HuH-7.5 (cell line): ENCODE data around the gene EPB41.
"Not testable (repeated sequence)": the region's sequence is repeated elsewhere in the genome, so short reads cannot be mapped to it uniquely, and the experiment has no call there.

Experiments used
- DNase-seq: peaks from one replicate; pipeline ENCODE4 v3.0.0; 2011; ENCODE audit warnings: low spot score

EPB41 gene

DNA sequence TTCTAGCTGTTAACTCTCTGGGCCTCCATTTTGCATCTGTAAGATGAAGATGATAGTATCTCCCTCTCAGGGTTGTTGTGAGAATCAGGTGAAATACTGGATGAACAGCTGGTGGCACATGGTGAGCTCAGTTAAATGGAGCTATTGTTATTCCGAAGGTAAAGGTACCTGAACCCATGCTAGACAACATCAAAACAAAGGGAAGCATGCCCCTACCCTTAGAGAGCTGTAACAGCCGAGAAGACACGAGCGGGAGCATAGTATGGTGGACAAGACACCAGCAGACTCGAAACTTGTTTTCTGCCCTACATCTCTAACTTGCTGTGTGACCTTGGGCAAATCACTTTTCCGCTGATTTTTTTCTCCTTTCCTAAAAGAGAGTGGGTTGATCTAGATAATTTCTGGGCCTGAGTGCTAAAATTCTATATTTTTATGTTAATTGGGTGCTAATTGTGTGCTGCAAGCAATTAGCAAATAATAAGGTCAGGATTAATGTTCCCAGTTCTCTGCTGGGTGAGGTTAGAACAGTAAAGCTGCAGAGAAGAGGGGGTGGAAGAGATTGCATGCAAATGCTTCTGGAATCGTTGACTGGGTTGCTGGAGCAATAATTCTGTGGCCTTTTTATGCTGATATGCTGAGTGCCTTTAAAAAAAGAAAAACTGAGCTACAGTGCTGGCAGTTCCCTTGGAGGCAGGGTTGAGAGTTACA, 198.5 kb downstream of the EPB41 start:
- DNase-seq, result no peak

GRCh38 chr1:29113413-29114117, 199.2 kb downstream of the EPB41 start:
- DNase-seq, result no peak

DNA sequence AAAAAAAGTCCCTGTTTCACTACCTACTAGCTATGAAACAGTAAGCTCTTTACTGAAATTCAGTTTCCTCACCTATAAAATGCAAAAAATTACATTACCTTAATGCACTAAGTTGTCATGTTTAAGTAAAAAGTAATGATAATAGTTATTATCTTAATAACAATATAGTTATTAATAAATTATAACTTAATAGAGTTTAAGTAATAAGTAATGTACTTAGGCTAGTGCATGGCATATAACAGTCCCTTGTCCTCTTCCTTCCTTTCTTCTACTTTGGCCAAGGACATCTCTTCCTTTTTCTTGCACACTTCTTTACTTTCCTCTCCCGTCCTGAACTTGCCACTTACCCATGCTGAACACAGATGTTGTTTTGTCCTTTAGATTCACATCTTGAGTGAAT, 200.3 kb downstream of the EPB41 start:
- no peak for DNase-seq

- no peak for DNase-seq
Measured at GRCh38 chr1:29117381-29117780, 203.0 kb downstream of the EPB41 start.

GRCh38 chr1:29119121-29119929, 205.0 kb downstream of the EPB41 start:
- no peak for DNase-seq

DNA sequence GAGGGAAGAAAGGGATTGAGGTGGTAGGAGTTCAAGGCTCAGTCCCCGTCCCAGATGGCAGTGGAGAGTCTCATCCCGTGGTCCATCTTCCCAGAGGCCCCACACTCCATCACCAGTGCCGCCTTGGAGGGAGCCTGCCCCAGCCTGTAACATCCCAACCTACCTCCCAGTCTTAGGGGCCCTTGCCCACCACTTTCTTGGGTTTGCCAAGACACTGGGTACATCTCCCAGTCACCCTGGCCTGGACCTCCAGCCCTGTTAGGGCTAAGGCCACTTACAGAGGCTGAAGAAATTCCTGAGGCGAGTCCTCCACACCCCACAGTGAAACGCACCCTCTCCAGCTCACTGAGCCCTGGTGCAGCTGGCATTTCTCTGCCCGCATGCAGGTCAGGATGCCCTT, 206.0 kb downstream of the EPB41 start:
- no peak for DNase-seq

DNA sequence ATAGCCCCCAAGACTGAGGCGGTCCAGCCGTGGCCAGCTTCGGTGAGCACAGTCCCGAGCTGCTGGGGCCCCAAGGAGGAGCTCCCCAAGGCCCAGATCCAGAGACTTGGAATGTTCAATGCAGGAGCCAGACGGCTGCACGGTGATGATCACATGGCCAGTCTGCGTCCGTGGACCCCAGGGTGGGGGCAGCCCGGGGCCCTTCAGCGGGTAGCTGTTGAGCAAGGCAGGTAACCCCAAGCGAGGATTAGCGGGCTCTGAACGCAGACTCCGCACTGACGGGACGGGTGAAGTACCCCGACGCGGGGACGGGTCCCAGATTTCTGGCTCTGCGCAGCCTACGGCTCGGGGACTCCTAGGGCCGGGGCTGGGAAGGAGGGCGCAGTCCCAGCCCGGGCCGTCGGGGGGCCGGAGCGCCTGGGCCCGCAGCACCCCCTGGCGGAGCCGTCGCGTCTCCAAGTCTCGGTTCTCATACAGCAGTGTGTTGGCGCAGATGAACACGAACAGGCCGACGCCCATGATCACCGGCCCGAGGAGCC, 206.6 kb downstream of the EPB41 start:
- DNase-seq, result peak; percentile 83

DNA sequence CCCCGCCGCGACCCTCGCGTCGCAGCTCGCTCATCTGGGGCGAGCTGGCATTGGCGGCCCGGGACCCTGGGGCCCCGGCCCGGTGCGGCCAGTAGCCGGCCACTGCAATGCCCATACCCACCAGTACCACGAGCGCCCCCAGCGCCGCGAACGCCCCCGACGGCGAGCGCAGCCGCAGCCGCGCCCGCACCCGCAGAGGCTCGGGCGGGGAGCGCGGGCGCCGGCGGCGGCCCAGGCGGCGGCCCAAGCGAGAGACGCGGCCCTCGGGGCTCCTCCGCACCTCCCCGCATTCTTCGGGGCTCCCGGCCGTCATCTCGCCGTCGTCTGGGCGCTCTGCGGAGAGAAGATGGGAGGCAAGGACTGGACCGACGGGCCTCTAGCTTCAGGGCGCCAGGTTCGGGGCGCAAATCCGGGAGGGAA, 207.2 kb downstream of the EPB41 start:
- DNase-seq, result no peak

DNA sequence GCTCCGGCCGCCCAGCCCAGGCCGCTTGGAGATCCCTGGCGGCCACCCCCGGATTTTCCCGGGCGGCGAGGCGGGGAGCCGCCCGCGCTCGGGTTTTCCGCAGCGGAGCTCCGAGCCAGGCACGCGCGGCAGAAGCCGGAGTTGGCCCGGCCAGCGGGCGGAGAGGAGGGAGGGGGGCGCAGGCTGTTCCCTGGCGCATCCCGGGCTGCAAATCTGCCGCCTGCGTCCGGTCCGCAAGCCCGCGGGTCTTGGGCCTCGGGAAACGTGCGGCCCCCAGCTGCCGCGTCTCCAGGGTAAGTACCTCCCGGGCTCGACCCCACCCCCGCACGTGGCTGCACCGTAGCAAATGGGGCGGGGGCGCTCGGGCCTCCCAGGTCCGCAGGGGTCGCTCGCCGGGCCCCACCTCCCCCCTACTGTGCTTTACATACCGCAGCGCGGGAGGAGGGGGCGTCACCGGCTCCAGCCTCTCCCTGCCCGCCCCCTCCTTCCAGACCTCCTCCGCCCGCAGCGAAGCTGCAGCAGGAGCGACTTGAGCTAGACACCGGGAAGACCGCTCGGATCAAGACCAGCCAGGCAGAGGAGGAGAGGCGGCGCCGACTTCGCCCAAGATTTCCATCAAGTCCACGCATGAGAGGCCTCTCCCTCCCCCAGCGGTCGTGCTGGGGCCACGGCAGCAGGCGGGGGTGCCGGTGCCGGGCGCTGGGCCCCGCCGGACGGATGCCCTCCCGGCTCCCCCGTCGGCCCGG, 207.7 kb downstream of the EPB41 start:
- DNase-seq, result peak; percentile 42

- DNase-seq, result peak; percentile 71
Measured at GRCh38 chr1:29122682-29123052, 208.3 kb downstream of the EPB41 start.

- no peak for DNase-seq
Measured at GRCh38 chr1:29123053-29123886, 208.9 kb downstream of the EPB41 start.

- DNase-seq, result peak; percentile 79
Measured at GRCh38 chr1:29123887-29124365, 209.6 kb downstream of the EPB41 start, which contains the start of gene TMEM200B. TMEM200B (minus strand) TSS chr1:29123903; CDS start chr1:29121828, 2,075 bp downstream.

- DNase-seq, result peak; percentile 95
Measured at GRCh38 chr1:29124366-29125236, 210.2 kb downstream of the EPB41 start.

- no peak for DNase-seq
Measured at GRCh38 chr1:29125237-29125641, 210.9 kb downstream of the EPB41 start.

GRCh38 chr1:29125788-29126187, 211.4 kb downstream of the EPB41 start:
- DNase-seq, result no peak

- DNase-seq, result no peak
Measured at GRCh38 chr1:29126198-29126597, 211.8 kb downstream of the EPB41 start.

DNA sequence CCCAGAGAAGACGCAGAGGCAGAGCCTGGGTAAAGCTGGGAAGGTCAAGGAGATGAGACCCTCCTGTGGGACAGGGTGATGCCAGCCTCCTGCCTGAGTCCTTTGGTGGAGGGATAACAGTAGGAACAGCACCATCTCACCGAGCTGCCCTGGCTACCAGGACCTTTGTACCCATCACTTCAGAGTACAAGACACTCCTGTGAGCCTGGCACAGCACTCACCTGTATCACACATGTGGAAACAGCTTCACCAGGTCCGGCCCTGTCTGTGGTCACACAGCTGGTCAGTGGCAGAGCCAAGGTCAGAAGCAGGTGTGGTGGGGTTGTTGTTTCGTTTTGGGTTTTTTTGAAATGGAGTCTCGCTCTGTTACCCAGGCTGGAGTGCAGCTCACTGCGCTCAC, 214.4 kb downstream of the EPB41 start:
- no peak for DNase-seq

DNA sequence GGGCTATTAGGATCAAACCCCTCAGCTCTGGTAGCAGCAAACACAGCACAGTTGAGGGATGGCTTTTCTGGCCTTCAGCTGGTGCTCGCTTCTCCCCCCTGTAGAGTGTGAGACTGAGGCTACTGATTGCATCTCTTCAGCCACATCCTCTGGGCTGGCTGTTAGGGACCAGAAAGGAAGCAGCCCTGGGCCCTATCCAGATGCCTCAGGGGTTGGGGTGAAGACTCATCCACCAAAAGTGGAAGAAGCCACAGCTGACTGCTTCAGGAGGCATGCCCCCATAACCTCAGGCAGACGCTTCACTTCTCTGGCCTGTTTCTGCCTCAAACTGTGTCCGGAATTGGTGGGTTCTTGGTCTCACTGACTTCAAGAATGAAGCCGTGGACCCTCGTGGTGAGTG, 215.5 kb downstream of the EPB41 start:
- DNase-seq, result no peak

GRCh38 chr1:29131056-29131455, 216.7 kb downstream of the EPB41 start:
- DNase-seq, result not testable (repeated sequence)
